Raji (cell line): ENCODE data around the gene PTPRU.

ENCODE experiments used
- POLR2A ChIP-seq: IDR thresholded peaks from 2 replicates; pipeline ENCODE4 v1.6.1; 2011; ENCODE audit warnings: low read depth, low read length, control low read depth; ENCODE audit not compliant: insufficient read depth

The PTPRU gene

DNA sequence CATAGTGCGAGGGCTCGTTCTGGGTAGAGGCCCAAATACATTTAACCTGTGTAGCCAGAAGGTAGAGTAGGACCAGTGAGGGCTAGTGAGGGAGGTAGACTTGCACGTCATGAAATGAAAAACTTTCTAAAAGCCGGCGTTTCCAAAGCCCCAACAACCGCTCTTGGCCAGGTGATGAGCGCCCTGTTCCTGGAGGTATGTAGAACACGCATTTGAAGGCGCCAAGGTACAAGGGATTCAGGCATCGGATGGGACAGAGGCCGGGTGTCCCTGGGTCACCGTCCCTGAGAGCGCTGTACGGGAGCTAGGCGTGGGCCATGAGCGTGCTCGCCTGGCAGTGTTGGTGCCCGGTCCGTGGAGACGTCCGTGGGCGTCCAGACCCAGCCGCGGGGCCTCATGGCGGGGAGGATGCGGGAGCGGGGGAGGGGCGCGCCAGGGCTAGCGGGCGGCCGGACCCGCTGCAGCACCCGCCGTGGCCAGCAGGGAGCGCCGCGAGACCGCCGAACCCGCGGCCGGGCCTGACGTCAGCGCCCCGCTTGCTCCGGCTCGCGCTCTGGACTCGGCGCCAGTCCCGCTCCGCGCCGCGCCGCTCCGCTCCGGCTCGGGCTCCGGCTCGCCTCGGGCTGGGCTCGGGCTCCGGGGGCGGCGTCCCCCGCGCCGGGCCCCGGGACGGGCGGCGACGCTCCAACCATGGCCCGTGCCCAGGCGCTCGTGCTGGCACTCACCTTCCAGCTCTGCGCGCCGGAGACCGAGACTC lies at the start of gene PTPRU:
TSS of gene PTPRU (plus strand) at position 568 of the 757 bp plus-strand sequence. CDS start at position 691, 123 bp downstream.
- no peak for TF ChIP-seq POLR2A

DNA sequence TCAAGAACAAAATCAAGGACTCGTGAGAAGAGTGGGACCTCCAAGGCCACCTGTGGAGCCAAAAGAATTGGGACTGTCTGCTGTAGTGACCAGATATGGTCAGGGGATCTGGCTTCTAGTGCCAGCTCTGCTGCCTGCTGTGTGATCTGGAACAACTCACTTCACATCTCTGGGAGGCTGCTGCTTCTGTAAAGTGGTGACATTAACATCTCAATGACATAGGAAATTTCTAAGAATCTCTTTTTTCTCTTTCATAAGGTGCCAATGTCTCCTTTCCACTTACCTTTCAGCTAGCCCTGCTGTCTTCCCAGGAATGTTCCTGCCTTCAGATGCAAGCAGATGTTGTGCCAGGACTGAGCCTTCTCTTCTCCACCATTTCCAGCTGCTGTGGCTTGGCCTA lies 49.6 kb upstream of the PTPRU start:
- TF ChIP-seq POLR2A, result no peak

DNA sequence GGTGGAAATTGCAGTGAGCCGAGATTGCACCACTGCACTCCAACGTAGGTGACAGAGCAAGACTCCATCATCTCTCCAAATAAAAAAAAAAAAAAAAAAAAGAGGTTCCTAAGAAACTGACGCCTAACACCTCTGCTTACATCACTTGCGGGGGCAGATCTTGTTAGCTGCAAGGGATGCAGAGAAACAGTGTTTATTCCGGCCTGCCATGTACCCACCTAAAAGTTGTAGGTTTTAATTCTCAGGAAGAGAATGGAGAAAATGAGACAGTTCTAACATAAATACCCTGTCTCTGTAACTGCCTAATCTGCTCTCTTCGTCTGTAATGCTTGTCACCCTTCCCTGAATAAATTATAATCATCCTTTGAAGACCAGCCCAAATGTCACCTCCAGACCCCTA lies 45.6 kb upstream of the PTPRU start:
- no peak for TF ChIP-seq POLR2A

DNA sequence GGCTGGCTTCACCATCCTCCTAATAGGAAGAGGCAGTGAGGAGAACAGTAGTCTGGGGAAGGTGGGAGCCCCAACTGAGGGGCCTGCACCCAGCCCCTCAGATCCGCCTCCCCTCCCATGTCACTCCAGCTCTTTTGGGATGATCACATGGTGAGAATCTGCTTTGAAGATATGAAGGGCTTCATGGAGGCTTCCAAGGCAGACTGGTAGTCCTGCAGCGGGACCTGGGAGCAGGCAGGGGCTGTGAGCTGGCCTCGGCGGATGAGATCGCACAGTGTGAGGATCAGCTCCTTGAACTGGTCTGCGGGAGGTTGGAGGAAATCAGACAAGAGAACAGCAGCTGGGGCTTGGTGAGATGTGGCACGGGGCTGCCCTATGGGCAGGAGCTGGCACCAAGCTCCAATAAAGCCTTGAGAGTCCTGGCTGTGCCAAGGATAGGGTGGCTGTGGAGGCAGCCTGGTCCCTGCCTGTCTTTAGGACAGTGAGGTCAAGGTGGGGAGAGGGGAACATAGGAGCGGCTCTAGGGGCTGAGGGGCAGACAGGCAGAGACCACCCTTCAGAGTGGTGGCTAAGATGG lies 42.4 kb upstream of the PTPRU start:
- no peak for TF ChIP-seq POLR2A

DNA sequence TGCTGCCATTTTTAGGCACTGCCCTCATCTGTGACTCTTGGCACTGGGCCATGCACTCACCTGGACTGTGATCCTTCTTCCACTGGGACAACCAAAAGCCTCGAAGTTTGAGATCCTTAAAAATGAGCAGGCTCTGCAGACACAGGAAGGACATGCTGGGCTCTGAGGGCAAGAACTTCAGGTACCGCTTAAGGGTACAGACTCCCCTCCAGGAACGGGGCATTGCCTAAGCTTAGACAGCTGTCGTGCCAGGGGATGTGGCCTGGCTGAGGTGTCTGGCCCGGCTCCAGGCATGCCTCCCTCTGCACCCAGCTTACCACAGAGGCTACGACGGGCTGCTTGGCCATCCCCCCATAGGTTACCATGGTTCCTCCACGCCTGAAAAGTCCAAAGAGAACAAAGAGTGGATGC lies 40.4 kb upstream of the PTPRU start:
- no peak for TF ChIP-seq POLR2A

DNA sequence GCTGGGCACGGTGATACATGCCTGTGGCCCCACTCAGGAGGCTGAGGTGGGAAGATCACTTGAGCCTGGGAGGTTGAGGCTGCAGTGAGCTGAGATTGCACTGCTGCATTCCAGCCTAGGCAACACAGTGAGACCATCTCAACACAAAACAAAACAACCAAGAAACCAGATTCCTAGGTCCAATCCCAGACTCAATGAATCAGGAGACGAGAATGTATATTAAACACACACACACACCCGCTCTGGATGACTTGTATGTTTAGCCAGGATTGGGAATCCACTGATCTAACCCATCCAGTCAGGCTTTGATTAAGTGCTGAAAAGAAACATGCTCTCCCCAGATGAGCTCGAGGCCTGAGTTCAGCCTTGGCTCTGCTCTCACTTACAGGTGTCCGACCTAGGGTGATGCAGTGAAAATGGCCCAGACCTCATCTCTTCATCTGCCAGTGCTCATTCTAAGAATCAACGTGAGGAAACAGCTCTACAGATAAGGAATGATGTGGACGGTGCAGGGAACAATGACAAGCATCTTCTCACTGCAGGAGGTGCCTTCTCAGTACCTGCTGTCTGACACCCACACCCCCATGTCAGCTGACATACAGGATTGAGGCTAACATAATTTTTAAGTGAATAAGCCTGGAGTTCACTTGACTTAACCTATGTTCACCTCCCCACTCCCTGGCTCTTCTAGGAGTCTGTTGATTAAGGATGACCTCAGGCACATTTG lies 39.3 kb upstream of the PTPRU start:
- no peak for TF ChIP-seq POLR2A

DNA sequence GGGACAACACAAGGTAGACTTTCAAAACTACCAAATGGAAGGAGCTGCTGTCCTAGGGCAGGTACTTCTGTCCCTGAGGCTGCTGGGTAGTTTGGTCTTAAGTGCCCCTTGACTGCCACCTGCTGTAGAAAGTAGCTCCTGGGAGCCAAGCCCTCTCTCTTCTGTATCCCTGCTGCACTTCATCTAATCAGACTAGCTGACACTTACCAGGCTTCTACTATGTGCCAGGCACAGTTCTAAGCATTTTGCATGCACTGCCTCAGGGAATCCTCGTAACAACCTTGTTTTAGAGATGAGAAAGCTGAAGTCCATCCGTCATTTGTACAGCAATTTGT lies 38.8 kb upstream of the PTPRU start:
- no peak for TF ChIP-seq POLR2A

DNA sequence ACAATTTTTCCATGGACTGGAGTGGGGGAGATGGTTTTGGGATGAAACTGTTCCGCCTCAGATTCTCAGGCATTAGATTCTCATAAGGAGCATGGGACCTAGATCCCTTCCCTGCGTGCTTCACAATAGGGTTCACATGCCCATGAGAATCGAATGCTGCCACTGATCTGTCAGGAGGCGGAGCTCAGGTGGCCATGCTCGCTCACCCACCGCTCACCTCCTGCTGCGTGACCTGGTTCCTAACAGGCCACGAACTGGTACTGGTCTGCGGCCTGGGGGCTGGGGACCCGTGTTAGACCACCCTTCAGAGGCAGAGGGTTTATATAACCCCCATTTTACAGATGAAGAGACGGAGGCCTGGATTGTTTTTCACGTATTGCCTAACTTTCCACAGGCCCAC lies 38.3 kb upstream of the PTPRU start:
- TF ChIP-seq POLR2A, result no peak

DNA sequence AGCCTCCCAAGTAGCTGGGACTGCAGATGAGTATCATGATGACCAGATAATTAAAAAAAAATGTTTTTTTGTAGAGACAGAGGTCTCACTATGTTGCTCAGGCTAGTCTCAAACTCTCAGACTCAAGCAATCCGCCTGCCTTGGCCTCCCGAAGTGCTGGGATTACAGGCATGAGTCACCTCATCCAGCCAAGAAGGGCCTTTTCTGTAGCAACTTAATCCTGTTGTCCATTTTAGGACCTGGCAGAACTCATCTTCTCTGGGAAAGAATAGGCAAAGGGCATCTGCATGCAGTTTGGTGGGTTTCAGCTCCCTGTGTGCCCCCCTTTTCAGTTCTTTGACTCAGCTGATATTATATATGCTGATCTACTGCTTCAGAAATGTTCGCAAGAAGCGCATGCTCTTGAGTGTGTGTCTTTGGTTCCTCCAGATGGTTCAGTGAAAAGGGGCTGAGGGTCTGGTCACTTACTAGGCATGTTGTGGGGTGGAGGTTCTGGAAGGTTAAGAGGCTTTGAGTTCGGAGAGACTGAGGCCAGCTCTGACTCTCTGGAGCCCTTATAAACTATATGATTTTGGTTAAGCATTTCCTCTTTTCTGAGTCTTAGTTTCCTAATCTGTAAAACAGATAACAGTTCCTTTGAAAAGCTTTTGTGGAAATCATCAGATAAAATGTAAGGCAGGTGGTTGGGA lies 35.3 kb upstream of the PTPRU start:
- no peak for TF ChIP-seq POLR2A

DNA sequence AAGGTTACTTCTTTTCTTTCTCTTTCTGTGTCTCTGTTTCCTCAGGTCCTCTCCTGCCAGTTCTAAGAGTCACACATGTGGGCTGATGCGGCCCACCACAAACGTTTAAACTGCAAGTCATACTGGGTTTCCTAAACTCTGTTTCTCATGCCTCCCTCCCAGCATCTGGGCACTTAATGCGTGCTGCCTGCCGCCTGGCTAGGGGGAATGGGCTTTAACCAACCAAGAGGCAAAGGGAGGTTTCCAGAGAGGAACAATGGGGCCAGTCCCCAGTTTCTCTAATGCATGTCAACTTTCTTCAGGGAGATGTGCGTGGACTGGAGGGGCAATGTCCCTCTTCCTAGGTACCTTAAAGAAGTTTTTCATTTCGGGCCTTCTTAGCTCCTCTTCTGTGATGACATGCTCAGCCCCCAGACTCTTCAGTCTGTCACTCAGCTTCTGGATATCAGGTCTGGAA lies 34.7 kb upstream of the PTPRU start:
- TF ChIP-seq POLR2A, result no peak

DNA sequence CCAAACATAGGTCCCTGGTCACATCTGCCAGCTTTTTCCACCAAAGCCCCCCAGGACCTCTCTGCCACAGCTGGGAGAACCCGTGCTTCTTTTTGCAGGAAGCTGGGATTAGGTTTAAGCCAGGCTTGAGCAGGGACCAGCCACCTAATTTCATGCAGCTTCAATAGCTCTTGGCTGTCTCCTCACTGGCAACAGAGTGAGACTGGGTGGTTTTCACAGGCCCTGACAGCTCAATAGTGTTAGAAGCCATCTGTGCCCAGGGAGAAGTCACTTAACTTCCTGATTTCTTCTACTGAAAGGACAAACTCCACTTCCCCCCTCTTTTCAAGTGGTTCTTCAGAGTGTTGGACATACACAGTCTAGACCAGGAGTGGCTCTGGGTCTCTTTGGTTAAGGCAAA lies 34.3 kb upstream of the PTPRU start:
- TF ChIP-seq POLR2A, result no peak

DNA sequence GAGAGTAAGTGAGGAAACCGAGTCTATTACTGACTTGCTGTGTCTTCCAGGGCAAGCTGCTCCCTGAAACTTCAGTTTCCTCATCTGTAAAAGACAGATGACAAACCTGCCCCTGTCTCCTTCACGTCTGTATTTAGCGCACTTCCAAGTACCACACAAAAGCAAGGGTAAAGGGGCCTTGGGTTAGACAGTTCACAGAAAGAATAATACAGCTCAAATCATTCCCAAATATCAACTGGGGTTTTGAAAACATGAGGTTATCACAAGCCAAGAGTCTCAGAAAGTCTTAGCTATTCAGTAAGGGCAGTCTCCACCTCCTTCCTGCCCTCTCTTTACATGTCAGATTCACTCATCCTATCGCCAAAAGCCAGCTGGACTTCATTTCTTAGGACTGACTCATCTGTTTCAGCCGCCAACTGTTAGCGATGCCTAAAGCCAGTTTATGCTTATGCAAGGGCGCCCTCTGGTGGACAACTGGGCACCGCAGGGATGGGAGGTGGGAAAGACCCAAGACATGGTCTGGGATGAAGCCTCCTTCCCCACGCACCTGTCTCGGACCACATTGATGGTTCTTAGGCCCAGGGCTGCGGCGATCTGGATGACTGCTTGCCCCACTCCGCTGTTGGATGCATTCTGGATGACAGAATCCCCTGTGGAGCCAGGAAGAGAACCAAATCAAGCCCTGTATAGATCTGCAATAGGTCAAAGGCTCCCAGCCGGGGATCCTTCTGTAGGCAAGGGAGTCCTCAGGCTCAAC lies 33.6 kb upstream of the PTPRU start:
- TF ChIP-seq POLR2A, result no peak

DNA sequence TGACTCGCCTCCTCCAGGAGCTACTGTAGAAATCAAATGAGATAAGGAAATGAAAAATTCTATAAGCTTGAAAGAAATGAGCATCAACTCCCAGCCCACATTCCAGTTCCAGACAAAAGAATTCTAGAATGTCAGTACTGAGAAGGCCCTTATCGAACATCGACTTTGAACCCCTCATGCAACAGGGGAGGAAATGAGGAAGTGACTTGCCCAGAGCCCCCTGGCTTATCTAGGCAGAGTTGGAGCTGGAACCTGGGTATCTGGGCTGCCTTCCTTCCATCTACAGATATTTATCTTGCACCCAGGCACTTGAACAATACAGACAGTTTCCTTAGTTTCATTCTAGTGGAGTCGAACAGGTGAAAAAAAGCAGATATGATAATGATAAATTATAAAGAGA lies 27.9 kb upstream of the PTPRU start:
- TF ChIP-seq POLR2A, result no peak

DNA sequence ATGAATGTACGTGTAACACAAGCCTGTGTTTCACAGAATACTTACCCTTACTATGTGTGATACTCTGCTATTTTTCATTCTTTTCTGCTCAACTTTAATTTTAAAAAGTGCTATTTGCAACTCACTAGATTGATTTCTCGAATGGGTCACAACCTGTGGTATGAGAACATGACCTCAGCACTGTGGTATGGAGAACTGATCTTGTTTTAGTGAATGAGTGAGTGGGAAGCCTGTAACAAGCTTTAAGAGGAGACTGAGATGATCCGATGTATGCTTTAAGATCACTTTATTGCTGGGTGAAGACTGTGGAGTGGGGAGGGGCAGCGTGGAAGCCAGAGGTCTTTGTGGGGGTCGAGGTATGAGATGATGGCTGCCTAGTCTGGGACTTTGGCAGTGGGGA lies 27.1 kb upstream of the PTPRU start:
- no peak for TF ChIP-seq POLR2A
